ENCODE results near the gene FARSB.

Gene FARSB

GRCh38 chr2:222663479-222663878, 7.6 kb upstream of the FARSB start:
- no peak for DNase-seq (ENCODE audit: low read depth)

- DNase-seq (ENCODE audit: low read depth), result no peak
Observed at GRCh38 chr2:222656526-222657446, 894 bp upstream of the FARSB start.

- no peak for DNase-seq (ENCODE audit: low read depth)
Observed at GRCh38 chr2:222653280-222653679, 2.6 kb downstream of the FARSB start.

- DNase-seq (ENCODE audit: low read depth), result no peak
Observed at GRCh38 chr2:222652491-222653255, 3.2 kb downstream of the FARSB start.

- no peak for DNase-seq (ENCODE audit: low read depth)
Observed at GRCh38 chr2:222651718-222652418, 4.0 kb downstream of the FARSB start.

- DNase-seq (ENCODE audit: low read depth), result no peak
Observed at GRCh38 chr2:222649801-222650200, 6.1 kb downstream of the FARSB start.

GRCh38 chr2:222646008-222646407, 9.9 kb downstream of the FARSB start:
- no peak for DNase-seq (ENCODE audit: low read depth)

- no peak for DNase-seq (ENCODE audit: low read depth)
Observed at GRCh38 chr2:222643134-222643533, 12.8 kb downstream of the FARSB start.

GRCh38 chr2:222641336-222641735, 14.6 kb downstream of the FARSB start:
- no peak for DNase-seq (ENCODE audit: low read depth)

- DNase-seq (ENCODE audit: low read depth), result no peak
Observed at GRCh38 chr2:222637067-222637466, 18.8 kb downstream of the FARSB start.

- DNase-seq (ENCODE audit: low read depth), result no peak
Observed at GRCh38 chr2:222635295-222635694, 20.6 kb downstream of the FARSB start.

- DNase-seq (ENCODE audit: low read depth), result no peak
Observed at GRCh38 chr2:222627764-222628163, 28.1 kb downstream of the FARSB start.

GRCh38 chr2:222623756-222624309, 32.1 kb downstream of the FARSB start:
- DNase-seq (ENCODE audit: low read depth), result no peak

- no peak for DNase-seq (ENCODE audit: low read depth)
Observed at GRCh38 chr2:222622910-222623309, 33.0 kb downstream of the FARSB start.

- no peak for DNase-seq (ENCODE audit: low read depth)
Observed at GRCh38 chr2:222621893-222622292, 34.0 kb downstream of the FARSB start.

GRCh38 chr2:222615320-222615719, 40.6 kb downstream of the FARSB start:
- DNase-seq (ENCODE audit: low read depth), result no peak

- DNase-seq (ENCODE audit: low read depth), result no peak
Observed at GRCh38 chr2:222613715-222614331, 42.1 kb downstream of the FARSB start.

GRCh38 chr2:222611684-222612083, 44.2 kb downstream of the FARSB start:
- no peak for DNase-seq (ENCODE audit: low read depth)

- no peak for DNase-seq (ENCODE audit: low read depth)
Observed at GRCh38 chr2:222610746-222611145, 45.1 kb downstream of the FARSB start.

GRCh38 chr2:222609381-222609780, 46.5 kb downstream of the FARSB start:
- no peak for DNase-seq (ENCODE audit: low read depth)

- no peak for DNase-seq (ENCODE audit: low read depth)
Observed at GRCh38 chr2:222608081-222608480, 47.8 kb downstream of the FARSB start.

GRCh38 chr2:222606306-222606705, 49.6 kb downstream of the FARSB start:
- DNase-seq (ENCODE audit: low read depth), result no peak
